Skeletal muscle cell (primary cell): ENCODE measurements around the gene MRI1.
A peak's percentile ranks its signal among the peaks of the same experiment; 100 is the strongest.
"Not testable (repeated sequence)": the region's sequence is repeated elsewhere in the genome, so short reads cannot be mapped to it uniquely, and the experiment has no call there.

ENCODE experiments used
- DNase-seq: peaks from one replicate; pipeline ENCODE4 v3.0.0-alpha.2; 2010; ENCODE audit warnings: low read depth
- H3K4me3 ChIP-seq: 2 replicates; pipeline ENCODE4 v1.5.1; 2011; ENCODE audit warnings: low read depth, mild to moderate bottlenecking, control low read depth, low read length, moderate library complexity

The MRI1 gene

GRCh38 chr19:13757805-13758772, 6.2 kb upstream of the MRI1 start:
- no peak overlapping the region for H3K4me3 ChIP-seq
- no peak for DNase-seq

GRCh38 chr19:13758795-13759194, 5.5 kb upstream of the MRI1 start:
- H3K4me3 ChIP-seq = no peak overlapping the region
- DNase-seq = no peak

GRCh38 chr19:13761423-13761822, 2.9 kb upstream of the MRI1 start:
- DNase-seq = no peak
- no peak overlapping the region for H3K4me3 ChIP-seq

GRCh38 chr19:13762635-13763235, 1.6 kb upstream of the MRI1 start:
- H3K4me3 ChIP-seq = no peak overlapping the region
- no peak for DNase-seq

- H3K4me3 ChIP-seq = no peak overlapping the region
- no peak for DNase-seq
These were observed 1.1 kb upstream of the MRI1 start for GRCh38 chr19:13763265-13763664.

- peak overlapping the region; percentile 60 for H3K4me3 ChIP-seq
- no peak for DNase-seq
These were observed 586 bp downstream of the MRI1 start for GRCh38 chr19:13764821-13765394.

GRCh38 chr19:13765395-13766094, 1.2 kb downstream of the MRI1 start:
- H3K4me3 ChIP-seq = peak overlapping the region; percentile 60
- DNase-seq = no peak

GRCh38 chr19:13766095-13766481, 1.8 kb downstream of the MRI1 start:
- no peak overlapping the region for H3K4me3 ChIP-seq
- DNase-seq = no peak

- no peak overlapping the region for H3K4me3 ChIP-seq
- DNase-seq = no peak
These were observed 4.2 kb downstream of the MRI1 start for GRCh38 chr19:13768510-13768909.

GRCh38 chr19:13770013-13770635, 5.8 kb downstream of the MRI1 start:
- no peak overlapping the region for H3K4me3 ChIP-seq

GRCh38 chr19:13774217-13775191, 10.2 kb downstream of the MRI1 start, which contains the start of gene C19orf53:
TSS of gene C19orf53 (plus strand) at chr19:13774456. CDS start at chr19:13774478, 22 bp downstream.
- DNase-seq = peak; percentile 76
- H3K4me3 ChIP-seq = peak within 1 kb of the TSS; percentile 93

More at GRCh38 chr19:13770013-13770635, 5.8 kb downstream of the MRI1 start:
- no peak for DNase-seq

GRCh38 chr19:13778398-13778797, 14.1 kb downstream of the MRI1 start:
- H3K4me3 ChIP-seq = no peak overlapping the region

GRCh38 chr19:13778847-13779246, 14.5 kb downstream of the MRI1 start:
- DNase-seq = no peak
- H3K4me3 ChIP-seq = no peak overlapping the region

More at GRCh38 chr19:13778398-13778797, 14.1 kb downstream of the MRI1 start:
- DNase-seq = no peak

- DNase-seq, H3K4me3 ChIP-seq: not testable (repeated sequence)
These were observed 15.5 kb downstream of the MRI1 start for GRCh38 chr19:13779794-13780193.

- no peak overlapping the region for H3K4me3 ChIP-seq
- DNase-seq = peak; percentile 57
These were observed 17.2 kb downstream of the MRI1 start for GRCh38 chr19:13781547-13781946.

GRCh38 chr19:13782537-13782936, 18.2 kb downstream of the MRI1 start:
- no peak for DNase-seq

GRCh38 chr19:13783565-13784500, 19.5 kb downstream of the MRI1 start:
- no peak for DNase-seq
- no peak overlapping the region for H3K4me3 ChIP-seq

More at GRCh38 chr19:13782537-13782936, 18.2 kb downstream of the MRI1 start:
- no peak overlapping the region for H3K4me3 ChIP-seq
